PC-3 (cell line): ENCODE data around the gene CRY2. TPM values are rescaled to one million over a fixed set of nuclear protein-coding genes. Genes with fewer than 3 reads are reported as not detected.
"Not testable (repeated sequence)": the region's sequence is repeated elsewhere in the genome, so short reads cannot be mapped to it uniquely, and the experiment has no call there.

ENCODE experiments used
- ATAC-seq: fragments of 200-7000 bp; cut with Tn5 transposase; 2 replicates; pipeline ENCODE4 v1.9.1; 2020; ENCODE audit warnings: mild to moderate bottlenecking, moderate library complexity
- BruUV-seq: library from RNA; stranded (reverse); fragments of 400-500 nt; replicated peaks from 2 replicates; lab custom pipeline; 2021; lab: Mats Ljungman, UMichigan
- CTCF ChIA-PET: fragments of 300-600 bp; sonication (Branson Sonifier 250); formaldehyde crosslinking; loops from one replicate; lab custom pipeline; 2022; ENCODE audit warnings: antibody characterized with exemption; lab: Charles Lee
- POLR2A ChIA-PET: fragments of 300-600 bp; sonication (Branson Sonifier 250); formaldehyde crosslinking; loops from one replicate; lab custom pipeline; 2022; ENCODE audit warnings: antibody characterized with exemption; ENCODE audit not compliant: unreplicated experiment; lab: Charles Lee
- DNase-seq: peaks from one replicate; pipeline ENCODE4 v3.0.0-alpha.2; 2015
- H2AFZ ChIP-seq: fragments of 300-600 bp; sonication (generic); 2 replicates; pipeline ENCODE4 v1.6.0; 2016; ENCODE audit warnings: antibody characterized with exemption, low read length
- H3F3A ChIP-seq: fragments of 300-600 bp; sonication (generic); one replicate; pipeline ENCODE4 v1.6.0; 2017; ENCODE audit warnings: antibody characterized with exemption, low read length, control low read depth, mild to moderate bottlenecking; ENCODE audit not compliant: unreplicated experiment
- H3K27ac ChIP-seq: fragments of 300-600 bp; sonication (generic); 2 replicates; pipeline ENCODE4 v1.5.1; 2016; ENCODE audit warnings: mild to moderate bottlenecking, low read length
- H3K27me3 ChIP-seq: fragments of 300-600 bp; sonication (generic); 2 replicates; pipeline ENCODE4 v1.6.1; 2016; ENCODE audit warnings: low read length, mixed read lengths
- H3K36me3 ChIP-seq: fragments of 300-600 bp; sonication (generic); 2 replicates; pipeline ENCODE4 v1.6.1; 2016; ENCODE audit warnings: low read depth, mixed run types, low read length, mixed read lengths
- H3K4me1 ChIP-seq: fragments of 300-600 bp; sonication (generic); 2 replicates; pipeline ENCODE4 v1.5.1; 2016; ENCODE audit warnings: low read length; ENCODE audit not compliant: insufficient read depth
- H3K4me2 ChIP-seq: fragments of 300-600 bp; sonication (generic); 2 replicates; pipeline ENCODE4 v1.6.0; 2016; ENCODE audit warnings: low read length
- H3K4me3 ChIP-seq: fragments of 300-600 bp; sonication (generic); 2 replicates; pipeline ENCODE4 v1.5.1; 2016; ENCODE audit warnings: mild to moderate bottlenecking, low read length, mixed read lengths
- H3K79me2 ChIP-seq: fragments of 300-600 bp; sonication (generic); 2 replicates; pipeline ENCODE4 v1.6.1; 2017; ENCODE audit warnings: low read length, mixed read lengths
- H3K9ac ChIP-seq: fragments of 300-600 bp; sonication (generic); 2 replicates; pipeline ENCODE4 v1.6.0; 2016; ENCODE audit warnings: mild to moderate bottlenecking, low read length
- H3K9me2 ChIP-seq: fragments of 300-600 bp; sonication (generic); replicated peaks from 2 replicates; pipeline ENCODE4 v1.6.1; 2016; ENCODE audit warnings: mixed run types, low read length, mixed read lengths
- H3K9me3 ChIP-seq: fragments of 300-600 bp; sonication (generic); 2 replicates; pipeline ENCODE4 v1.6.1; 2016; ENCODE audit warnings: low read length, mixed read lengths
- H4K20me1 ChIP-seq: fragments of 300-600 bp; sonication (generic); 2 replicates; pipeline ENCODE4 v1.6.1; 2016; ENCODE audit warnings: low read length, mixed read lengths
- EZH2 ChIP-seq: fragments of 300-600 bp; sonication (generic); IDR thresholded peaks from one replicate; pipeline ENCODE4 v1.6.1; 2017; ENCODE audit warnings: antibody characterized with exemption, mild to moderate bottlenecking, low read length; ENCODE audit not compliant: unreplicated experiment
- EZH2phosphoT487 ChIP-seq: fragments of 300-600 bp; sonication (generic); IDR thresholded peaks from 2 replicates; pipeline ENCODE4 v1.6.1; 2018; ENCODE audit warnings: mild to moderate bottlenecking, antibody characterized with exemption, low read length, borderline replicate concordance
- intact Hi-C: fragments of 100-400 bp; cut with micrococcal nuclease; formaldehyde crosslinking; loops from 2 replicates; pipeline ENCODE4 v1.9.0; 2023
- total RNA-seq: library from RNA; depleted of rRNA; stranded (reverse); fragments of >200 nt; gene quantifications from 2 replicates; pipeline ENCODE4 v1.2.3, GENCODE V29; 2014
- TF ChIP-seq, protein P1 (sequence below): fragments of 300-600 bp; sonication (generic); conservative IDR thresholded peaks from 2 replicates; pipeline ENCODE4 v1.5.1; 2017; ENCODE audit warnings: antibody characterized with exemption, low read depth, mild to moderate bottlenecking, low read length

The CRY2 gene
- total RNA-seq, 1 experiment from 2014 or later, result 9.5 TPM

DNA sequence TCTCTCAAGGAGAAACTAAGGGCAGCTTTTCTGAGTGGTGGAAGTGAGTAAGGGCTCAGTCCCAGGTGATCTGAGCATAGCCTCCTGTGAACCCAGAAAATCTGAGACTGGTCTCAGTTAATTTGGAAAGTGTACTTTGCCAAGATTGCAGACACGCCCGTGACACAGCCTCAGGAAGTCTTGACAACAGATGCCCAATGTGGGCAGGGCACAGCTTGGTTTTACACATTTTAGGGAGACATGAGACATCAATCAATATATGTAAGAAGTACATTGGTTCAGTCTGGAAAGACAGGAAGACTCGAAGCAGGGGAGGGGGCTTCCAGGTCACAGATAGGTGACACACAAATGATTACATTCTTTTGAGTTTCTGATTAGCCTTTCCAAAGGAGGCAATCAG lies 13.5 kb upstream of the CRY2 start:
- no peaks in the 10 kb centered on the region for H4K20me1 ChIP-seq
- no peaks in the 10 kb centered on the region for H3K4me1 ChIP-seq
- no peak overlapping the region for H3K9ac ChIP-seq
- TF ChIP-seq EZH2, result no peak
- TF ChIP-seq, protein P1, sequence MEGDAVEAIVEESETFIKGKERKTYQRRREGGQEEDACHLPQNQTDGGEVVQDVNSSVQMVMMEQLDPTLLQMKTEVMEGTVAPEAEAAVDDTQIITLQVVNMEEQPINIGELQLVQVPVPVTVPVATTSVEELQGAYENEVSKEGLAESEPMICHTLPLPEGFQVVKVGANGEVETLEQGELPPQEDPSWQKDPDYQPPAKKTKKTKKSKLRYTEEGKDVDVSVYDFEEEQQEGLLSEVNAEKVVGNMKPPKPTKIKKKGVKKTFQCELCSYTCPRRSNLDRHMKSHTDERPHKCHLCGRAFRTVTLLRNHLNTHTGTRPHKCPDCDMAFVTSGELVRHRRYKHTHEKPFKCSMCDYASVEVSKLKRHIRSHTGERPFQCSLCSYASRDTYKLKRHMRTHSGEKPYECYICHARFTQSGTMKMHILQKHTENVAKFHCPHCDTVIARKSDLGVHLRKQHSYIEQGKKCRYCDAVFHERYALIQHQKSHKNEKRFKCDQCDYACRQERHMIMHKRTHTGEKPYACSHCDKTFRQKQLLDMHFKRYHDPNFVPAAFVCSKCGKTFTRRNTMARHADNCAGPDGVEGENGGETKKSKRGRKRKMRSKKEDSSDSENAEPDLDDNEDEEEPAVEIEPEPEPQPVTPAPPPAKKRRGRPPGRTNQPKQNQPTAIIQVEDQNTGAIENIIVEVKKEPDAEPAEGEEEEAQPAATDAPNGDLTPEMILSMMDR, result no peak
- no peak for TF ChIP-seq EZH2phosphoT487
- H3K27ac ChIP-seq, result no peak overlapping the region
- ChIA-PET POLR2A (no interaction called here), CTCF (no interaction called here)
- H2AFZ ChIP-seq, result no peak overlapping the region
- no peak overlapping the region for H3K4me3 ChIP-seq
- no peak overlapping the region for H3K4me2 ChIP-seq
- H3K9me3 ChIP-seq, result no peaks in the 10 kb centered on the region
- no peaks in the 10 kb centered on the region for H3K9me2 ChIP-seq
- intact Hi-C loops, result no loop called here
- no peaks in the 10 kb centered on the region for H3K36me3 ChIP-seq
- BruUV-seq, result no TSS peak
- no peak for DNase-seq
- no peaks in the 10 kb centered on the region for H3F3A ChIP-seq
- H3K27me3 ChIP-seq, result peaks cover 14% of the 10 kb centered on the region; the same call in 1 of the 2 replicates
- ATAC-seq, result no peak; the same call in 1 of the 2 replicates
- no peaks in the 10 kb centered on the region for H3K79me2 ChIP-seq

DNA sequence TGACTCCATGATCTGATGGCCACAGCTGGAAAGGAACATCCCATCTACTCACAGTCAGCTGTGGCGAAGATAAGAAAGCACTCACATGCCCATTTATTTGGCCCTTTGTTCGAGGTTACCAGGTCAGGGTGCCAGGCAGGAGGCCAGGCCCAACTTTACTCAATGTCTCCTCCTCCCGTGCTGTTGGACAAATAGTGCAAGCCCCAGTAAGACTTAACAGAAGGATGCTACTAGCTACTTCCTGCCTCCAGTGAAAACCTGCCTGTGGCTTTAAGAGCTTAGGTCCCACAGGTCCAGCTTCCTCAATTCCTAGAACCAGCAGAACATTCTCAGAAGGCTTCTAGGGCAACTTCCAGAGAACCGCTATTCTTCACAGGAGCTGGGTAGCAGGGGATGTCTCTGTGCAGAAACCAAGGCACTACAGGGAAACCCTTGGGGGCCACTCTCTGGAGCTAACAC lies 12.9 kb upstream of the CRY2 start:
- H3K9ac ChIP-seq, result no peak overlapping the region
- H2AFZ ChIP-seq, result no peak overlapping the region
- H3K36me3 ChIP-seq, result no peaks in the 10 kb centered on the region
- no peaks in the 10 kb centered on the region for H3K79me2 ChIP-seq
- H3K27ac ChIP-seq, result no peak overlapping the region
- no peaks in the 10 kb centered on the region for H3F3A ChIP-seq
- TF ChIP-seq EZH2, result no peak
- no peak for TF ChIP-seq EZH2phosphoT487
- TF ChIP-seq, protein P1, result no peak
- H3K9me3 ChIP-seq, result no peaks in the 10 kb centered on the region
- BruUV-seq, result no TSS peak
- ATAC-seq (no peak), DNase-seq (no peak)
- no peaks in the 10 kb centered on the region for H3K9me2 ChIP-seq
- H3K27me3 ChIP-seq, result peaks cover 9% of the 10 kb centered on the region; the same call in 1 of the 2 replicates
- intact Hi-C loops, result no loop called here
- H3K4me2 ChIP-seq, result no peak overlapping the region
- H4K20me1 ChIP-seq, result no peaks in the 10 kb centered on the region
- ChIA-PET CTCF (no interaction called here), POLR2A (no interaction called here)
- no peak overlapping the region for H3K4me3 ChIP-seq
- no peaks in the 10 kb centered on the region for H3K4me1 ChIP-seq

DNA sequence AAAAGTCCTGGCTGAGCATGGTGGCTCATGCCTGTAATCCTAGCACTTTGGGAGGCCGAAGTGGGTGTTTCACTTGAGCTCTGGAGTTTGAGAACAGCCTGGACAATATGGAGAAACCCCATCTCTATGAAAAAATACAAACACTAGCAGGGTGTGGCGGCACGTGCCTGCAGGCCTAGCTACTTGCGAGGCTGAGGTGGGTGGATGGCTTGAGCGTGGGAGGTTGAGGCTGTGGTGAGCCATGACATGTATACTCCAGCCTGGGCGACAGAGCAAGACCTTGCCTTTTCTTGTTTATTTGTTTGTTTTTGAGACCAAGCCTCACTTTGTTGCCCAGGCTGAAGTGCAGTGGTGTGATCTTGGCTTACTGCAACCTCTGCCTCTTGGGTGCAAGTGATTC lies 8.1 kb upstream of the CRY2 start:
- Histone ChIP-seq H3K9me2 (no peaks in the 10 kb centered on the region), H2AFZ (no peak overlapping the region), H3K9ac (no peak overlapping the region), H3K27me3 (no peaks in the 10 kb centered on the region), H3K79me2 (no peaks in the 10 kb centered on the region), H3K4me1 (peaks cover 6% of the 10 kb centered on the region; the same call in 1 of the 2 replicates), H3K36me3 (no peaks in the 10 kb centered on the region), H3K4me2 (no peak overlapping the region), H3F3A (no peaks in the 10 kb centered on the region), H3K9me3 (no peaks in the 10 kb centered on the region), H4K20me1 (no peaks in the 10 kb centered on the region), H3K27ac (no peak overlapping the region), H3K4me3 (no peak overlapping the region)
- no peak for TF ChIP-seq EZH2
- TF ChIP-seq EZH2phosphoT487, result no peak
- TF ChIP-seq, protein P1, result no peak
- ChIA-PET CTCF (no interaction called here), POLR2A (no interaction called here)
- BruUV-seq, result no TSS peak
- intact Hi-C loops, result no loop called here
- ATAC-seq (no peak), DNase-seq (no peak)

DNA sequence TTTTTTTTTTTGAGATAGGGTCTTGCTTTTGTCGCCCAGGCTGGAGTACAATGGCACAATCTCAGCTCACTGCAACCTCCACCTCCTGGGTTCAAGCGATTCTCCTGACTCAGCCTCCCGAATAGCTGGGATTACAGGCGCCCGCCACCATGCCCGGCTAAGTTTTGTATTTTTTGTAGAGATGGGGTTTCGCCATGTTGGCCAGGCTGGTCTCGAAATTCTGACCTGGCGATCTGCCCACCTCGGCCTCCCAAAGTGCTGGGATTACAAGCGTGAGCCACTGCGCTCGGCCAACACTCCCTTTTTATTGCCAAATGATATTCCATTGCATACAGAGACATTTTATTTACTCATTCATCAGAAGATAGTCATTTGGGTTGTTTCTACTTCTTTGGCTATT lies 7.0 kb upstream of the CRY2 start:
- DNase-seq, H3K27me3 ChIP-seq, H3K4me1 ChIP-seq, POLR2A ChIA-PET, H3K27ac ChIP-seq, BruUV-seq, H3K79me2 ChIP-seq, CTCF ChIA-PET, H3K4me2 ChIP-seq, ATAC-seq, H3K36me3 ChIP-seq, H3K9ac ChIP-seq, H3K4me3 ChIP-seq, H3K9me2 ChIP-seq, H2AFZ ChIP-seq, H4K20me1 ChIP-seq, H3F3A ChIP-seq, H3K9me3 ChIP-seq: not testable (repeated sequence)
- intact Hi-C loops, result loop anchor here (5.0 kb wide), 1 partner anchor 167 kb away; no protein-coding TSS in a partner anchor
